HL-60/S4 treated with phorbol 12-myristate 13-acetate at 8.2 ng/mL for 4 days and 3 days (cell line): ENCODE results near the gene AGAP9.
"Not testable (repeated sequence)": the region's sequence is repeated elsewhere in the genome, so short reads cannot be mapped to it uniquely, and the experiment has no call there.

Experiments used
- in situ Hi-C: fragments of 300-500 bp; cut with MboI; formaldehyde crosslinking; loops from 2 replicates; pipeline ENCODE4 v1.15.0; 2022; ENCODE audit warnings: low sequenced_read_pairs

The AGAP9 gene

GRCh38 chr10:47489630-47490029 lies 33.8 kb downstream of the AGAP9 start:
- in situ Hi-C loops = not testable (repeated sequence)

DNA sequence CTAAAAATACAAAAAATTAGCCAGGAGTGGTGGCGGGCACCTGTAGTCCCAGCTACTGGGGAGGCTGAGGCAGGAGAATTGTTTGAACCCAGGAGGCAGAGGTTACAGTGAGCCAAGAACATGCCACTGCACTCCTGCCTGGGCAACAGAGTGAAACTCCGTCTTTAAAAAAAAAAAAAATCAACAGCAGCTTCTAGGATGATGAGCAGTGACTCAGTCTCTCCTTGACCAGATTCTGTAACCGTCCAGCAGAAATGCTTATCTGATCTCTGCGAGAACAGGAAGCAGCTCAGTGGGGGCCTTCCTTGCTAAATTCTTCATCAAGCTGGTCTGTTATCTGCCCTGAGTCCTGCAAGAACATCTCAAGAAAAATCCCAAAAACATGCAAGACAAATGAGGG lies 37.5 kb downstream of the AGAP9 start:
- in situ Hi-C loops = not testable (repeated sequence)

- in situ Hi-C loops = not testable (repeated sequence)
Observed at GRCh38 chr10:47484786-47485185, 38.7 kb downstream of the AGAP9 start.

DNA sequence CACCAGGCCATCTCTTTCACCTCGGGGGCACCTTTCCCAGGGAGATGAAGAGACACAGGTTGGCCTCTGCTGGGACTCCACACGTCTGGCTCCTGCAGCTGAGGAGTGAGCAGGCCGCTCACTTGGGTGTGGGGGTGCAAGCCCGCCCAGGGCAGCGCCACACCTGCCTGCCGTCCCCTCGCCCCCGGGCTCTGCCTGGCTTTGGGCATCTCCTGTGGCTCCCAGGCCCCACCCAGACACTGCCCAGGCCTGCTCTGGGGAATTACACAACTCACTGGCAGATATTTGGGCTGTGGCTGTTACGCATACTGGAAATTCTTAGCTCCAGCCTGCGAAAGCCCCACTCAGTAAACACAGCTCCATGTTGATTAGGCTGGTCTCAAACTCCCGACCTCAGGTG lies 39.5 kb downstream of the AGAP9 start, which contains the start of gene ANXA8:
Gene ANXA8 (minus strand): TSS at position 193 of the 400 bp plus-strand sequence. CDS start 182 bp downstream, at position 11.
- in situ Hi-C loops = not testable (repeated sequence)

DNA sequence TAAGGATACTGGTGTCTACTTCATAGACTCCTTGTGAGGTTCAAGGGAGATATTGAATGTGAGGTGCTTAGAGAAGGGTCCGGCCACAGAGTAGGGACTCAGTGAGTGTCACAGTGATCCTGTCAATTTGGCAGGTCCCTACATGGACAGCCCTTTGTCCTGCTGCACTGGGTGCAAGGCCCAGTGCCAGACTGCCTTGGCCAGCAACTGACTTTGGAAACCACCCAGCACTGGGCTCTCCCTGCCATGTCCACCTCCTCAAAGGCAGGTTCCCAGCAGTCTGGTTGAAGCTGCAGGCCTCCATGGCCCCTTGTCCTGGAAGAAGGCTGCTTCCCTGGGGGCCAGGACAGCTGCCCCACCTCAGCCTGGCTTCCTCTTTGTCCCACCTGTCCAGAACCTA lies 41.1 kb downstream of the AGAP9 start:
- in situ Hi-C loops = not testable (repeated sequence)

GRCh38 chr10:47481768-47482181 lies 41.7 kb downstream of the AGAP9 start:
- in situ Hi-C loops = not testable (repeated sequence)

DNA sequence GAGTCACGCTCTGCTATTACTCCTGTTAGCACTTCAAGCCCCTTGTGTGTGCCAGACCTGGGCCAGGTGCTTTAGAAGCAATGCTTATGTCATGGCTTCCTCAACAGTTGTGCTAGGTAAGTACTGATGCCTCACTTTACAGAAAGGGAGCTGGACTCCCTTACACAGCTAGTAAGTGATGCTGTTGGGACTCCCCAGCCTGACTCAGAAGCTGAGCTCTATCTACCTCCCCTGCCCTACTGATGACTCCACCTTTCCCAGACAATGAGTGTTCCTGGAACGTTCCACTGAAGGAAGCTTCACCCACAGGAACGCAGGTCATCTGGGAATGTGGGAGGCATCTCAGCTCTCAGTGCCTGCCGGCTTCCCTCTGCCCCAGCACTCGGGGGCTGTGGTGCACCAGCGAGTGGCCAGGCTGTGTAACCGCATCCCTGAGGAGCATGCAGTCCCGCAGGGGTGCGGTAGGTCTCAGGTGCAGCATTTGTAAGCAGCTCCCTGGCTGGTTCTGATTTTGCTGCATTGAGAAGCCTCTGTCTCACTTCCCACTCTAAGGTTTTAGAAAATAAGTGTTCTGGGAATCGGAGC lies 42.2 kb downstream of the AGAP9 start:
- in situ Hi-C loops = not testable (repeated sequence)

- in situ Hi-C loops = not testable (repeated sequence)
Observed at GRCh38 chr10:47480133-47480532, 43.3 kb downstream of the AGAP9 start.

- in situ Hi-C loops = not testable (repeated sequence)
Observed at GRCh38 chr10:47478114-47478513, 45.3 kb downstream of the AGAP9 start.

GRCh38 chr10:47477078-47477477 lies 46.4 kb downstream of the AGAP9 start:
- in situ Hi-C loops = not testable (repeated sequence)

- in situ Hi-C loops = not testable (repeated sequence)
Observed at GRCh38 chr10:47475101-47475500, 48.3 kb downstream of the AGAP9 start.

- in situ Hi-C loops = not testable (repeated sequence)
Observed at GRCh38 chr10:47473516-47473915, 49.9 kb downstream of the AGAP9 start.

- in situ Hi-C loops = not testable (repeated sequence)
Observed at GRCh38 chr10:47472647-47473046, 50.8 kb downstream of the AGAP9 start.

DNA sequence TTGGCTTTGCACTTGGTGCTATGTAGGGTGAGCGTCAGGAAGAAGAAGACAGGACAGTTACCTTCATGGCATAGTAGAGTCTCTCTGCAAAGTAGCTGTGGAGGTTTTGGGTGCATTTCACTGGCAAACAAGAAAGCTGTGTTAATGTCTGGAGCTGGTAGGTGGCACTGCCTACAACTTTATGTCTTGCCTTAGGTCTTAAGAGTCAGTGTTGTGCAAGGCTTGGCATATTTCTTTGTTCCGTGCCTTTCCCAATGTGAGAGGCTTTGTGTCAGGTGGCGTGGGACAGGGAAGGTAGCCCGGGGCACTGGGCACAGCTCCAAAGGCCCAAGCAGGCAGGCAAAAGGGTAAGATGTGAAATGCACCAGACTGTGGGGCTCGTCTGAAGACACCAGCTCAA lies 51.4 kb downstream of the AGAP9 start:
- in situ Hi-C loops = not testable (repeated sequence)

DNA sequence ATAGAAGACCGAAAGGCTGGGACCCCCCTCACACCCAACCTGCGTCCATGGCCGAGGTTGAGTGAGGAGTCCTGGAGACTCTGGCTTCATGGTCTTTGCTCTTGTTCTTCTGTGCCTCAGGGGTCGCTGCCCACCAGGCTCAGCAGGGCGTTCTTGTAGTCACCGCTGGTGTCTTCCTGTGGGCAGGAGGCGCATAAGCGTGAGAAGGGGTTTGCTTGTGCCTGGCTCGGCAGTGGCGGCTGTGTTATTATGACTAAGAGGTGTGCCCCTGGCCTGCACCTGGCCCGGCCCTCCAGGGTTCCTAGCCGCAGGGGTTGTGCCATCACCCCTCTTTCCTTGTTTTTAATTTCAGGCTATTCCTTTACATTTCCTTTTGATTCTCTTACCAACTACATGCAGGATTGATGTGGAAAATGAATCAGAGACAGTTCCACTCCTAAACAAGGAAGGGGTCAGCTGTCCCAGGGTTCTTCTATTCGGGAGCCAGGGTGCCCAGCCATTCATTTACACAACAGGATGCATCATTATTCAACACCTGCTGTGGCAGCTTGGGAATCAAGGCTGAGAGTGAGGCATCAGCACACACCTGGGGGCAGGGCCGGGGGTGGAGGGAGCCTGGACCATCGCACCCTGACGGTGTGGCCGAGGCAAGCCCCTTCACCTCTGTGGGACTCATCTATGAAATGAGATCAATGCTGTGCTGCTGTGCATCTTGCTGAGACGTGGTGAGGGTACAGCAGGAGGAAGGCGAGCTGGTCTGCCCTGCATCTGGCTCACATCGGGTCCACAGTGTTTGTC lies 54.5 kb downstream of the AGAP9 start:
- in situ Hi-C loops = not testable (repeated sequence)

DNA sequence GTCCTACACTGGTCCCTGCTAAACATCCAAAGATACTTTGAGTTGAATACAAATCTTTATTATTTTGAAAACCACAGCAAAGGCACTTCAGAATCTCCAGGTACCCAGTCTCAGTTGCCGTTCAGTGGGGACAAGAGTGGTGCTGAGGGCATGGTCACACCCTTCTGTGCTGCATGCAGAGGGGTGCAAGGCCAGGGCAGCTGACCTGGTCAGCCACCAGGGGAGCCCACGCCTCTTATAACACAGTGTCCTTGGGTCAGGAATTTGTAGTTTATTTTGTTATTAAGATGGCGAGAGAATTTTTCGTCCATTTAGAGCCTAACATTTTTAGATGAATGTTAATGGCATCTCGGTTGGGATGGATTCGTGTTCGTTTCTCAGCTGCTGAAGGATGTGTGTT lies 55.5 kb downstream of the AGAP9 start:
- in situ Hi-C loops = not testable (repeated sequence)

DNA sequence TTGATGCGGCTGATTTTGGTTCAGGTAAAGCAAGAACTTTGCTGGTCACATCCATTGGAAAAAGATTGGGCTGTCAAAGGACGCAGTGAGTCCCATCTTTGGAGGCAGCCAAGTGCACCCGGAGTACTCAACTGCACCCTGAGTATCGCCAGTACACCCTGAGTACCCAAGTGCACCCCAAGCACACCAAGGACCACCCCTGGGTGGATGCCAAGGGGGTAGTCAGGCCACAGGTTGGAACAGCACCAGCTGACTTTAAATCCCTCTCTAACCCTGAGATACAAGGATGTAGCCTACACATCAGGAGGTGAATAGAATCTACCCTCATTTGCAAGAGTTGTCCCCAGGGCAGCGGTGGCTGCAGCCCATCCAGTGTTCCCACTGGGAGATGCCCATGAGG lies 56.0 kb downstream of the AGAP9 start:
- in situ Hi-C loops = not testable (repeated sequence)

DNA sequence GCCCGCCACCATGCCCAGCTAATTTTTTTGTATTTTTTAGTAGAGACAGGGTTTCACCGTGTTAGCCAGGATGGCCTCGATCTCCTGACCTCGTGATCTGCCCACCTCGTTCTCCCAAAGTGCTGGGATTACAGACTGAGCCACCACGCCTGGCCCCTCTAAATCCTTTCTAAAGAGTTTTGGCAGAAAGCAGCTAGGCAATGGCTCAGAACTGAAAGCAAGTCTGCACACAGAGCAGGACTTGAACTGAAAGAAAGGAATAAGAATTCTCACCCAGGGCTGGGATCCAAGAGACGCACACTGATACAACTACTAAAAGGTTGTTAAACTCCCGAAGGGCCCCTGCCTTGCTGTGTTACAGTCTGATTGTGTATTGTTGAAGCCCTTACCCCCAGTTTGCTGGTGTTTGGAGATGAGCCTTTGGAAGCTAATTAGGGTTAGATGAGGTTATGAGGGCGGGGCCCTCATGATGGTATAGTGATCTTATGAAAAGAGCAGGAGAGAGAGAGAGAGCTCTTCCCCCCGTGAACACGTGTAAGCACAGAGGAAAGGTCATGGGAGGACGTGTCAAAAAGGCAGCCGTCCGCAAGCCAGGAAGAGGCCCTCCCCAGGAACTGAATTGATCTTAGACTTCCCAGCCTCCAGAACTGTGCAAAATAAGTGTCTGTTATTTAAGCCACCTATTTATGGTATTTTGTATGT lies 58.1 kb downstream of the AGAP9 start:
- in situ Hi-C loops = not testable (repeated sequence)

DNA sequence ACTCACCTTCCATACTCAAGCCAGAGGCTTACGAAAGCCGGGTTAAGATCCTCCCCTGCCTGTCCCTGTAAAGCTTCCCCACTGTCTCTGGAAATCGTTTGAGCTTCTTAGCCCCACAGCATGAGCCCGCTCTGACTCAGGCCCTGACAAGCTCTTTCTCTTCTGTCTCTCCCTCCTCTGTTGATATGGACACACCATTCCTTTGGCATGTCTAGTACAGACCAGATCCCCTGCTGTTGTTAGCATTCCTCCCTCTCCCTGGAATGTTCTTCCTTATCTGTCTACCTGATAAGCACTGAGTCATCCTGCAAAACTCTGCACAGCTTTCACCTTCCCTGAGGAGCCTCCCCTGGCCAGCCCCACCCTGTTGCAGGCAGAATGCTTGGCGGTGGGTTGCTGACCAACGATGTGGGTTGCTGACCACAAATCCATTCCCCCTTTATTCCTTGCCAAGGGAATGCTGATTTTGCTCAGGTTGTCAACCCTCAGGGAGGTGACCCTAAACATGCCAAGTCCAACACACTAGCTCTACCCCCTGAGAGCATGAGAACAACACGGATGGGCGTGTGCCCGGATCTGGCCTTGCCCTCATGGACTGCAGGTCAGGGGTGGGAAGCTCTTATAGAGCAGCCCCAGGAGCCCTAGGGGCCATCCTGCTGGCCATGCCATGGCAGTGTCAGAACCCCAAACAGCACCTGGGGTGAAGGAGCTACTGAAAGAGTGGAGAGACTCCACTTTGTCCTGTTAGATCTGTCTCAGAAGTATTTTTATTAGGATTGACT lies 60.7 kb downstream of the AGAP9 start:
- in situ Hi-C loops = not testable (repeated sequence)

GRCh38 chr10:47461261-47461687 lies 62.2 kb downstream of the AGAP9 start:
- in situ Hi-C loops = not testable (repeated sequence)
